Gastroesophageal sphincter (tissue), 3 donors: ENCODE measurements around the gene VCAM1.

Source experiments
- EP300 ChIP-seq: sonication (generic); formaldehyde crosslinking; IDR thresholded peaks from one replicate; pipeline ENCODE4 v1.6.1; 2017; ENCODE audit warnings: antibody characterized with exemption, mild to moderate bottlenecking
- POLR2A ChIP-seq, 2 donors: fragments of 450-650 bp; IDR thresholded peaks; one replicate each; pipeline ENCODE4 v1.6.1; 2017; ENCODE audit warnings: antibody characterized with exemption in 2 of 2, mild to moderate bottlenecking in 2 of 2, moderate library complexity in 1 of 2
- POLR2AphosphoS5 ChIP-seq: sonication (generic); formaldehyde crosslinking; IDR thresholded peaks from one replicate; pipeline ENCODE4 v1.6.1; 2017; ENCODE audit warnings: antibody characterized with exemption
- TF ChIP-seq, protein P1 (sequence below), 4 experiments: fragments of 200-600 bp in 2 of 4; fragments of 450-650 bp in 2 of 4; sonication (generic) in 1 of 4; IDR thresholded peaks; one replicate each; pipeline ENCODE4 v1.5.1; 2017 to 2019; ENCODE audit warnings: antibody characterized with exemption in 4 of 4, mild to moderate bottlenecking in 2 of 4, moderate library complexity in 2 of 4

DNA sequence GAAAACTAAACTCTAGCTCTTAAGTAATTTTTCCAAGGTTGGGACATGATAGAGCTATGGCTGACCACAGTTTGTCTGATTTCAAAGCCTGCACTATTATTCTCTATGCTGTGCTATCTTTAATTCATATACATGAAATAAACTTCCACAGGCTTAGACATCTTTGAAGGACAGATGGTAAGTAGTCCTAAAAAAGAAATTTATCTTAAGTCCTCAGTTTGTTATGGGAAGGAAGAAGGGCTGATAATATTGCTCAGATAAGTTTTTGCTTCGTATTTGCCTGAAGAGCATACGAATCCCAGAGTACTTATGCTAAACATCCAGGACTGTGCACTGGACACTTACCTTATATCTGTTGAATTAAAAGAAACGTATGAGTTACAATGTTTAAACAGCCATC lies 39.6 kb downstream of the VCAM1 start:
- TF ChIP-seq POLR2A (IDR thresholded peaks at IDR 0.05), result no peak
- no peak for TF ChIP-seq POLR2AphosphoS5
- TF ChIP-seq, protein P1, sequence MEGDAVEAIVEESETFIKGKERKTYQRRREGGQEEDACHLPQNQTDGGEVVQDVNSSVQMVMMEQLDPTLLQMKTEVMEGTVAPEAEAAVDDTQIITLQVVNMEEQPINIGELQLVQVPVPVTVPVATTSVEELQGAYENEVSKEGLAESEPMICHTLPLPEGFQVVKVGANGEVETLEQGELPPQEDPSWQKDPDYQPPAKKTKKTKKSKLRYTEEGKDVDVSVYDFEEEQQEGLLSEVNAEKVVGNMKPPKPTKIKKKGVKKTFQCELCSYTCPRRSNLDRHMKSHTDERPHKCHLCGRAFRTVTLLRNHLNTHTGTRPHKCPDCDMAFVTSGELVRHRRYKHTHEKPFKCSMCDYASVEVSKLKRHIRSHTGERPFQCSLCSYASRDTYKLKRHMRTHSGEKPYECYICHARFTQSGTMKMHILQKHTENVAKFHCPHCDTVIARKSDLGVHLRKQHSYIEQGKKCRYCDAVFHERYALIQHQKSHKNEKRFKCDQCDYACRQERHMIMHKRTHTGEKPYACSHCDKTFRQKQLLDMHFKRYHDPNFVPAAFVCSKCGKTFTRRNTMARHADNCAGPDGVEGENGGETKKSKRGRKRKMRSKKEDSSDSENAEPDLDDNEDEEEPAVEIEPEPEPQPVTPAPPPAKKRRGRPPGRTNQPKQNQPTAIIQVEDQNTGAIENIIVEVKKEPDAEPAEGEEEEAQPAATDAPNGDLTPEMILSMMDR (IDR thresholded peaks at IDR 0.05), result no peak
- no peak for TF ChIP-seq EP300
